ENCODE results near the gene TOR2A. TPM values are rescaled to one million over a fixed set of nuclear protein-coding genes. Genes with fewer than 3 reads are reported as not detected.

The TOR2A gene
- total RNA-seq, 1 donor from 2014 or later = 2.3 TPM

DNA sequence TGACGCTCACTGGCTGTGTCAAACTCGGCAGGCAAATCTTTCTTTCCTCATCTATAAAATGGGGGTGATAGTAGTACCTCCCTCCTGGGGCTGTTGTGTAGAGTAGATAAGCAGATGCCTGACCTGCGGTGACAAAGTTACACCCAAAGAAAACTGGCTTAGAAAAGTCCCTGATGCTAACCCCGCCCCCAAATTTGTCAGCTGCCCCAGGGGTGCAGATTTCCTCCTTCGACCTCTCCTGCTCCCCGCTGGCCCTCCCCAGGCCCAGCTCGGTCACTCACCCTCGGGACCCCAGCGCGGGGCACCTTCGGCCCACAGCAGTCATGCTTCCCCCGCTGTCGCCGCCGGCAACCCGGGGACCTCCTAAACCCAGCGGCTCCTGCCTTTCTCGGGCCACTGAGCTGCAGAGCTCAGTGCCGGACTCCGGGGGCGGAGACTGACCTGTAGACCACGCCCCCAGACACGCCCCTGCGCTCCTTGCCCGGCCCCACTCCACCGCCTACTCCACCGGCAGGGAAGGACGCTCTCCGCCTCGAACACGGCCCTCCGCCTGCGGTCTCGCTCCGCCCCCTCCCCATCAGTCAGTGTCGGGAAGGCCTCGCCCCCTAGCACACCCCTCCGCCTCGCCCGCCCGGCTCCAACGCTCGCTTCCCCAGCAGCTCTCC, 35.9 kb upstream of the TOR2A start:
- Histone ChIP-seq H3K27me3 (ENCODE audit: low read depth) (no peaks in the 10 kb centered on the region), H3K4me1 (peaks cover 53% of the 10 kb centered on the region), H3K4me3 (peak overlapping the region; percentile 74), H3K9me3 (replicated peaks) (no peaks in the 10 kb centered on the region), H3K27ac (replicated peaks) (peak overlapping the region; percentile 93), H3K36me3 (no peaks in the 10 kb centered on the region)
- intact Hi-C loops (cut with micrococcal nuclease) = no loop called here
- peak; percentile 99 for DNase-seq
- TF ChIP-seq, protein P1, sequence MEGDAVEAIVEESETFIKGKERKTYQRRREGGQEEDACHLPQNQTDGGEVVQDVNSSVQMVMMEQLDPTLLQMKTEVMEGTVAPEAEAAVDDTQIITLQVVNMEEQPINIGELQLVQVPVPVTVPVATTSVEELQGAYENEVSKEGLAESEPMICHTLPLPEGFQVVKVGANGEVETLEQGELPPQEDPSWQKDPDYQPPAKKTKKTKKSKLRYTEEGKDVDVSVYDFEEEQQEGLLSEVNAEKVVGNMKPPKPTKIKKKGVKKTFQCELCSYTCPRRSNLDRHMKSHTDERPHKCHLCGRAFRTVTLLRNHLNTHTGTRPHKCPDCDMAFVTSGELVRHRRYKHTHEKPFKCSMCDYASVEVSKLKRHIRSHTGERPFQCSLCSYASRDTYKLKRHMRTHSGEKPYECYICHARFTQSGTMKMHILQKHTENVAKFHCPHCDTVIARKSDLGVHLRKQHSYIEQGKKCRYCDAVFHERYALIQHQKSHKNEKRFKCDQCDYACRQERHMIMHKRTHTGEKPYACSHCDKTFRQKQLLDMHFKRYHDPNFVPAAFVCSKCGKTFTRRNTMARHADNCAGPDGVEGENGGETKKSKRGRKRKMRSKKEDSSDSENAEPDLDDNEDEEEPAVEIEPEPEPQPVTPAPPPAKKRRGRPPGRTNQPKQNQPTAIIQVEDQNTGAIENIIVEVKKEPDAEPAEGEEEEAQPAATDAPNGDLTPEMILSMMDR (IDR thresholded peaks at IDR 0.05; ENCODE audit: borderline replicate concordance) = no peak

DNA sequence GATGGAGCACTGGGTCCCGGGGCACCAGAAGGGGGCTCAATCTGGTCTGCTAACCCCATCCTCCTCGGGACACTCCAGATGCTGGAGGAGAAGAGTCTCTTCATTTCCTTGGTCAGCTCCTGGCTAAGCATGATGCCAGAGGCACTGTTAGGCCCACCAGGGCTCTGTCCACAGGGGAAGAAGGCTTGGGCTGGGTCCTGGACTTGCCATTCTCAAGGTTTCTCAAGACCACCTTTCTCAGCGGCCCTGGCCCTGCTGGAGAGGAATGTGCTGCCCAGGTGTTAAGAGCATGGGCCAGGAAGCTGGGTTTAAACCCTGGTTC, 35.5 kb upstream of the TOR2A start:
- TF ChIP-seq, protein P1 (IDR thresholded peaks at IDR 0.05; ENCODE audit: borderline replicate concordance) = no peak
- DNase-seq = no peak

DNA sequence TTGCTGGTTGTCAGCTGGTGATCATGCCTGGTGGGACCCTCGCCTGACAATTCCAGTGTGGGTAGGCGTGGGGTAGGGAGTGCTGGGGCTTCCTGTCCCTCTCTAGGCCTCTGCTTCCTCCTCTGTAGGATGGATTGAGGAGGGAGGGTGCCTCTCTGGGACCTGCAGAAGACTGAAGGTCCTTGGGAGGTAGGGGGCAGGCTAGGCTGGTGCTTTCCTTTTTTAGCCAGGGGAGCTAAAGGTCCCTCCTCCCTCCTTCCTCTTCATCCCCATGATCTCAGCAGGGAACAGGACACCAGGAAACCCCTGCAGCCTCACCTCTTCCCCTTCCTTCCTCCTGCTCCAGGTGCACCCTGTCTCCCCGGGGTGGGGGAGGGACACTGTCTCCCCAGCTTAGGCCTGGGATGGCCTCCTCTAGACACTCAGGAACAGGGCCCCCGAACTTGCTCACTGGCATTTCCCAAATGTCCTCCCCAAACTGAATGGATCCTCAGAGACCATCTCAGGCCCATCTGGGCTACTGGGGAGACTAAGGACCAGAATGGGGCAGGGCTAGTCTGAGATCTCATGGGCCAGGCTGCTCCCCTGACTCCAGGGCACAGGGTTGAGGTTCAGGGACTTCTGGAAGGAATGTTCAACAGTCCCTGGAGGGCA, 35.0 kb upstream of the TOR2A start:
- H3K27ac ChIP-seq (replicated peaks) = peak overlapping the region; percentile 93
- H3K36me3 ChIP-seq = no peaks in the 10 kb centered on the region
- no peak for DNase-seq
- peak overlapping the region; percentile 74 for H3K4me3 ChIP-seq
- intact Hi-C loops (cut with micrococcal nuclease) = no loop called here
- H3K9me3 ChIP-seq (replicated peaks) = no peaks in the 10 kb centered on the region
- TF ChIP-seq, protein P1 (IDR thresholded peaks at IDR 0.05; ENCODE audit: borderline replicate concordance) = peak; percentile 20
- peaks cover 63% of the 10 kb centered on the region for H3K4me1 ChIP-seq
- no peaks in the 10 kb centered on the region for H3K27me3 ChIP-seq (ENCODE audit: low read depth)

More for the DNA sequence above, 35.5 kb upstream of the TOR2A start:
- peaks cover 58% of the 10 kb centered on the region for H3K4me1 ChIP-seq
- no peaks in the 10 kb centered on the region for H3K9me3 ChIP-seq (replicated peaks)
- H3K4me3 ChIP-seq = peak overlapping the region; percentile 74
- intact Hi-C loops (cut with micrococcal nuclease) = no loop called here
- H3K27me3 ChIP-seq (ENCODE audit: low read depth) = no peaks in the 10 kb centered on the region
- no peaks in the 10 kb centered on the region for H3K36me3 ChIP-seq
- H3K27ac ChIP-seq (replicated peaks) = peak overlapping the region; percentile 93

DNA sequence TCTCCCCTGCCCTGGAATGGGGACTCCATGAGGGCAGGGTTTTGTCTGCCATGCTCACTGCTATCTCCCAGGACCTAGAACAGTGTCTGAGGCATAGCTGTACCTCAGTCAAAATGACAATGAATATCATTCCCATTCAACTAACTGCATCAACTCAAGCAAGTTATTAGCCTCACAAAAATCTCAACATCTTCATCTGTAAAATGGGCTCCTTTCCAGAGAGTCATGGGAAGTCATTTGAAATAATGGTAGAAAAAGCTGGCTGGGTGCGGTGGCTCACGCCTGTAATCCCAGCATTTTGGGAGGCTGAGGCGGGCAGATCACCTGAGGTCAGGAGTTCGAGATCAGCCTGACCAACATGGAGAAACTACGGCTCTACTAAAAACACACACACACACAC, 34.0 kb upstream of the TOR2A start:
- Histone ChIP-seq H3K36me3 (no peaks in the 10 kb centered on the region), H3K27me3 (ENCODE audit: low read depth) (no peaks in the 10 kb centered on the region), H3K4me3 (peak overlapping the region; percentile 74), H3K4me1 (peaks cover 72% of the 10 kb centered on the region), H3K27ac (replicated peaks) (peak overlapping the region; percentile 93), H3K9me3 (replicated peaks) (no peaks in the 10 kb centered on the region)
- intact Hi-C loops (cut with micrococcal nuclease) = no loop called here
- no peak for DNase-seq
- TF ChIP-seq, protein P1 (IDR thresholded peaks at IDR 0.05; ENCODE audit: borderline replicate concordance) = no peak

GRCh38 chr9:127768698-127769097, 33.6 kb upstream of the TOR2A start:
- intact Hi-C loops (cut with micrococcal nuclease) = no loop called here
- H3K27me3 ChIP-seq (ENCODE audit: low read depth) = no peaks in the 10 kb centered on the region
- no peak for DNase-seq
- TF ChIP-seq, protein P1 (IDR thresholded peaks at IDR 0.05; ENCODE audit: borderline replicate concordance) = no peak
- H3K4me3 ChIP-seq = peak overlapping the region; percentile 74
- peaks cover 76% of the 10 kb centered on the region for H3K4me1 ChIP-seq
- H3K27ac ChIP-seq (replicated peaks) = peak overlapping the region; percentile 93
- no peaks in the 10 kb centered on the region for H3K9me3 ChIP-seq (replicated peaks)
- H3K36me3 ChIP-seq = no peaks in the 10 kb centered on the region

Measured in left ventricle myocardium inferior (tissue), 1 donor.